Chondrocyte (in vitro differentiated cells): ENCODE measurements around the gene MARVELD3. TPM values are rescaled to one million over a fixed set of nuclear protein-coding genes. Genes with fewer than 3 reads are reported as not detected.

Source experiments
- DNase-seq: peaks from one replicate; pipeline ENCODE4 v3.0.0; 2021; ENCODE audit warnings: mixed read lengths, low spot score
- H3K27ac Mint-ChIP-seq: one replicate; pipeline ENCODE4 v1.8.0; 2021; ENCODE audit warnings: mild to moderate bottlenecking, moderate library complexity, mixed read lengths; ENCODE audit not compliant: unreplicated experiment
- H3K27me3 Mint-ChIP-seq: 2 replicates; pipeline ENCODE4 v1.8.0; 2021; ENCODE audit warnings: low read depth, mixed read lengths
- H3K36me3 Mint-ChIP-seq: 2 replicates; pipeline ENCODE4 v1.8.0; 2021; ENCODE audit warnings: low read depth, mixed read lengths
- H3K4me1 Mint-ChIP-seq: 2 replicates; pipeline ENCODE4 v1.8.0; 2021; ENCODE audit warnings: low read depth, mild to moderate bottlenecking, mixed read lengths
- H3K4me3 Mint-ChIP-seq: one replicate; pipeline ENCODE4 v1.8.0; 2021; ENCODE audit warnings: mild to moderate bottlenecking, moderate library complexity, mixed read lengths; ENCODE audit not compliant: unreplicated experiment
- H3K9me3 Mint-ChIP-seq: 2 replicates; pipeline ENCODE4 v1.8.0; 2021; ENCODE audit warnings: low read depth, mixed read lengths
- CTCF ChIP-seq: fragments of 200-600 bp; sonication (generic); IDR thresholded peaks from 2 replicates; pipeline ENCODE4 v1.5.0; 2021; ENCODE audit warnings: antibody characterized with exemption, mild to moderate bottlenecking, moderate library complexity
- total RNA-seq: library from RNA; stranded (reverse); gene quantifications from 3 replicates; pipeline ENCODE4 v1.2.1, GENCODE V29; 2021

The MARVELD3 gene
- total RNA-seq, 1 donor from 2014 or later: 2.4 TPM

DNA sequence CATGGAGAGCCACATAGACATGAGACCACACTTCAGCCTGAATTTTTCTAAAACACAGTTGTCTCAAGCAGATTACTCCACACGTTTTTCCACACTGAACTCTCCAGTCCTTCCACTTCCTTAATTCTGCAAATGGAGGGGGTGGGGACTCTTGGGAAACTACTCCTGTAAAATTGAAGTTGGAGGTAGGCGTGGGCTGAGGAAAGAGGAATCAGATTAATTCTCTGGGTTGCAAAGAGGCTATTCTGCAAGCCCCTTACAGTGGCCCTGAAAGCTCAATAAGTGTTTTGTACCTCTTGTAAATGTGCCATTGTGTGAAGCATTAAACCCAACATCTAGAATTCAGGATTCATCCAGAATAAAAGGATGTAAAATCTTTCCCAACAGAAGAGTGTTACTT lies 9.6 kb downstream of the MARVELD3 start:
- no peak for DNase-seq
- H3K27me3 Mint-ChIP-seq: no peaks in the 10 kb centered on the region
- no peaks in the 10 kb centered on the region for H3K9me3 Mint-ChIP-seq
- no peak for TF ChIP-seq CTCF
- no peak overlapping the region for H3K27ac Mint-ChIP-seq
- no peak overlapping the region for H3K4me3 Mint-ChIP-seq
- peaks cover 1% of the 10 kb centered on the region for H3K36me3 Mint-ChIP-seq
- H3K4me1 Mint-ChIP-seq: peaks cover 21% of the 10 kb centered on the region

- Mint-ChIP-seq H3K36me3 (peaks cover 1% of the 10 kb centered on the region), H3K9me3 (no peaks in the 10 kb centered on the region), H3K27me3 (no peaks in the 10 kb centered on the region), H3K4me3 (peak overlapping the region; percentile 13), H3K27ac (peak overlapping the region; percentile 87), H3K4me1 (peaks cover 21% of the 10 kb centered on the region)
- no peak for DNase-seq
- TF ChIP-seq CTCF: peak; percentile 30
Measured at GRCh38 chr16:71637398-71637797, 11.4 kb downstream of the MARVELD3 start.

DNA sequence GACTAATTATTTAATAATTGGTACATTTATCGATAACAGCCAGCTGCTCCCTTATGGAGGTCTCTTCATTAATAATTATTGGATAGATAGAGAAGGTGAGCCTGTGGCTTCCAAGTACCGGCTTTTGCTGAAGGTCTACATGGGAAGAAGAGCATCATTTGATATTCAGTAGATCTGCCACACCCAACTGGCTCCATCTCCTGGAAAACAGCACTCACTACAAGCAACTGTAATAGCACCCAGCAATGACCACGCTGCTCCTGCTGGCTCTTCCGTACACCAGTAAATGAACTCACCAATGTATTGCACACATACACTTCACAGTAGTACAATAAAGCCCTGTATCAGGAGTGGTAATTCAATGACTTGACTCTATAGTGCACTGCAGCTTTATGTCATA lies 19.5 kb downstream of the MARVELD3 start:
- no peaks in the 10 kb centered on the region for H3K9me3 Mint-ChIP-seq
- H3K36me3 Mint-ChIP-seq: peaks cover 15% of the 10 kb centered on the region
- H3K27ac Mint-ChIP-seq: no peak overlapping the region
- TF ChIP-seq CTCF: peak; percentile 72
- DNase-seq: no peak
- H3K4me3 Mint-ChIP-seq: no peak overlapping the region
- H3K27me3 Mint-ChIP-seq: no peaks in the 10 kb centered on the region
- H3K4me1 Mint-ChIP-seq: peaks cover 8% of the 10 kb centered on the region

- Mint-ChIP-seq H3K27ac (no peak overlapping the region), H3K9me3 (no peaks in the 10 kb centered on the region), H3K4me3 (no peak overlapping the region), H3K27me3 (no peaks in the 10 kb centered on the region), H3K36me3 (peaks cover 24% of the 10 kb centered on the region), H3K4me1 (peaks cover 8% of the 10 kb centered on the region)
- DNase-seq: no peak
- TF ChIP-seq CTCF: no peak
Measured at GRCh38 chr16:71647391-71647790, 21.4 kb downstream of the MARVELD3 start.

- DNase-seq: no peak
- H3K9me3 Mint-ChIP-seq: no peaks in the 10 kb centered on the region
- H3K36me3 Mint-ChIP-seq: peaks cover 29% of the 10 kb centered on the region
- no peak overlapping the region for H3K4me3 Mint-ChIP-seq
- TF ChIP-seq CTCF: no peak
- peaks cover under 1% of the 10 kb centered on the region for H3K4me1 Mint-ChIP-seq
- H3K27ac Mint-ChIP-seq: no peak overlapping the region
- no peaks in the 10 kb centered on the region for H3K27me3 Mint-ChIP-seq
Measured at GRCh38 chr16:71648162-71648561, 22.2 kb downstream of the MARVELD3 start.
